K562 (cell line): Measurements from ENCODE around the gene TMEM121B. TPM values are rescaled to one million over a fixed set of nuclear protein-coding genes. Genes with fewer than 3 reads are reported as not detected.

Source experiments
- ATAC-seq: fragments of 200-7000 bp; cut with Tn5 transposase; 3 replicates; pipeline ENCODE4 v1.9.1; 2020; ENCODE audit warnings: moderate library complexity
- BruUV-seq: library from RNA; stranded (reverse); fragments of 400-500 nt; replicated peaks from 2 replicates; lab custom pipeline; 2021; lab: Mats Ljungman, UMichigan
- CTCF ChIA-PET: fragments of 300-600 bp; formaldehyde crosslinking; extraction: SDS; loops from one replicate; lab custom pipeline; 2021; ENCODE audit warnings: low intra/inter-chr PET ratio; lab: Yijun Ruan, JAX
- POLR2A ChIA-PET: fragments of 300-600, 350-650 bp; sonication (Branson Sonifier 250); formaldehyde crosslinking; extraction: SDS; loops from one replicate; lab custom pipeline; 2021; ENCODE audit warnings: antibody characterized with exemption, inconsistent platforms; lab: Yijun Ruan, JAX
- DNase-seq, 4 experiments: peaks; one replicate each; pipeline versions ENCODE4 v3.0.0 to v3.0.0-alpha.2; 2011 to 2018; ENCODE audit warnings: low spot score in 3 of 4, mixed read lengths in 3 of 4; ENCODE audit errors: extremely low read depth in 1 of 4
- FAIRE-seq: peaks from 2 replicates; lab custom pipeline; 2011; peaks lifted over from hg19 to GRCh38; lab: Jason Lieb, UNC
- H2AFZ ChIP-seq: 2 replicates; pipeline ENCODE4 v1.6.0; 2011; ENCODE audit warnings: low read depth, low read length, control low read depth, inconsistent platforms
- H3K27ac ChIP-seq: fragments of 200-600 bp; 3 replicates; pipeline ENCODE4 v1.8.0; 2011; ENCODE audit warnings: low read depth, mild to moderate bottlenecking, control low read depth, inconsistent platforms, low read length, moderate library complexity, mixed read lengths; ENCODE audit errors: extremely low read depth
- H3K27me3 ChIP-seq, 2 experiments: fragments of 300-600 bp in 1 of 2; 2 replicates in 1 of 2; 3 replicates in 1 of 2; pipeline versions ENCODE4 v1.6.0 to v1.8.0; 2011; ENCODE audit warnings: inconsistent platforms in 2 of 2, low read length in 2 of 2, mild to moderate bottlenecking in 1 of 2, mixed read lengths in 1 of 2, moderate library complexity in 1 of 2; ENCODE audit not compliant: control insufficient read depth in 2 of 2, insufficient read depth in 2 of 2
- H3K36me3 ChIP-seq: fragments of 300-600 bp; 3 replicates; pipeline ENCODE4 v1.8.0; 2011; ENCODE audit warnings: mild to moderate bottlenecking, low read length, inconsistent platforms; ENCODE audit not compliant: control insufficient read depth, insufficient read depth
- H3K4me1 ChIP-seq, 2 experiments: fragments of 200-600 bp in 1 of 2; replicated peaks in 1 of 2; 2 replicates in 1 of 2; 3 replicates in 1 of 2; pipeline versions ENCODE4 v1.5.1 to v1.8.0; 2011; ENCODE audit warnings: inconsistent platforms in 2 of 2, low read length in 2 of 2, mild to moderate bottlenecking in 1 of 2, mixed read lengths in 1 of 2, moderate library complexity in 1 of 2; ENCODE audit not compliant: control insufficient read depth in 2 of 2, insufficient read depth in 2 of 2
- H3K4me2 ChIP-seq: 2 replicates; pipeline ENCODE4 v1.6.1; 2011; ENCODE audit warnings: low read length, control low read depth, inconsistent platforms, mixed read lengths; ENCODE audit not compliant: insufficient read depth
- H3K4me3 ChIP-seq: fragments of 200-600 bp; sonication (generic), shearing (Covaris generic); 2 replicates; pipeline ENCODE4 v1.5.1; 2016; ENCODE audit warnings: control low read depth, inconsistent platforms
- H3K79me2 ChIP-seq: fragments of 200-600 bp; 3 replicates; pipeline ENCODE4 v1.8.0; 2011; ENCODE audit warnings: low read length, inconsistent platforms; ENCODE audit not compliant: control insufficient read depth, insufficient read depth
- H3K9ac ChIP-seq, 2 experiments: 2 replicates each; pipeline versions ENCODE4 v1.6.0 to v1.6.1; 2011; ENCODE audit warnings: low read depth in 2 of 2, low read length in 2 of 2, control low read depth in 1 of 2, inconsistent platforms in 1 of 2, mild to moderate bottlenecking in 1 of 2, mixed read lengths in 1 of 2; ENCODE audit not compliant: insufficient read depth in 1 of 2
- H3K9me1 ChIP-seq: one replicate; pipeline ENCODE4 v1.6.0; 2011; ENCODE audit warnings: inconsistent platforms, mild to moderate bottlenecking, low read length, moderate library complexity; ENCODE audit not compliant: control insufficient read depth, insufficient read depth
- H3K9me3 ChIP-seq: replicated peaks from 2 replicates; pipeline ENCODE4 v1.5.1; 2011; ENCODE audit warnings: low read depth, low read length, inconsistent platforms; ENCODE audit not compliant: control insufficient read depth, insufficient read depth
- H4K20me1 ChIP-seq: replicated peaks from 2 replicates; pipeline ENCODE4 v1.6.1; 2011; ENCODE audit warnings: low read length, inconsistent platforms, mixed read lengths; ENCODE audit not compliant: control insufficient read depth, insufficient read depth
- ETS1 ChIP-seq: conservative IDR thresholded peaks from 2 replicates; pipeline ENCODE4 v1.6.1; 2011; ENCODE audit warnings: low read depth, mild to moderate bottlenecking, low read length; ENCODE audit not compliant: control insufficient read depth
- HDAC8 ChIP-seq: fragments of 450-650 bp; IDR thresholded peaks from 2 replicates; pipeline ENCODE4 v1.6.1; 2016; ENCODE audit warnings: mild to moderate bottlenecking, missing genetic modification characterization, moderate library complexity, missing compliant biosample characterization
- KDM4B ChIP-seq, 2 experiments: fragments of 450-650 bp in 1 of 2; sonication (generic) in 1 of 2; IDR thresholded peaks; 2 replicates each; pipeline ENCODE4 v1.6.1; 2016 to 2017; ENCODE audit warnings: borderline replicate concordance in 2 of 2, antibody characterized with exemption in 1 of 2, low read depth in 1 of 2, mild to moderate bottlenecking in 1 of 2
- MEIS2 ChIP-seq: fragments of 450-650 bp; IDR thresholded peaks from 2 replicates; pipeline ENCODE4 v1.6.1; 2014; ENCODE audit warnings: mild to moderate bottlenecking; ENCODE audit not compliant: partially characterized antibody
- NFRKB ChIP-seq: fragments of 450-650 bp; IDR thresholded peaks from 2 replicates; pipeline ENCODE4 v1.6.1; 2016; ENCODE audit warnings: low read depth
- RAD51 ChIP-seq: fragments of 450-650 bp; IDR thresholded peaks from 2 replicates; pipeline ENCODE4 v1.7.1; 2016; ENCODE audit warnings: low read depth, mild to moderate bottlenecking, borderline replicate concordance
- TCF7L2 ChIP-seq: fragments of 150-350 bp; IDR thresholded peaks from 2 replicates; pipeline ENCODE4 v1.6.1; 2016; ENCODE audit warnings: low read depth, mild to moderate bottlenecking, low read length, moderate library complexity
- TFE3 ChIP-seq: fragments of 450-650 bp; formaldehyde crosslinking; IDR thresholded peaks from 2 replicates; pipeline ENCODE4 v1.4.0; 2020; ENCODE audit warnings: mild to moderate bottlenecking, mixed read lengths
- THAP12 ChIP-seq: fragments of 250-450 bp; sonication (Bioruptor Pico); IDR thresholded peaks from 2 replicates; pipeline ENCODE4 v1.9.0; 2021; ENCODE audit warnings: mild to moderate bottlenecking, inconsistent platforms
- USF2 ChIP-seq: sonication (generic); formaldehyde crosslinking; IDR thresholded peaks from 2 replicates; pipeline ENCODE4 v1.5.0; 2020; ENCODE audit warnings: missing genetic modification reagents
- ZNF766 ChIP-seq: fragments of 200-800 bp; sonication (Bioruptor generic); conservative IDR thresholded peaks from 2 replicates; pipeline ENCODE4 v1.6.1; 2016; ENCODE audit warnings: missing genetic modification characterization, missing compliant biosample characterization
- ZNF778 ChIP-seq: fragments of 450-650 bp; formaldehyde crosslinking; IDR thresholded peaks from 2 replicates; pipeline ENCODE4 v1.4.0; 2020; ENCODE audit warnings: mild to moderate bottlenecking, moderate library complexity
- WGBS: fragments of 100-300 bp; shearing (Covaris generic); methylation state at CpG from one replicate; pipeline ENCODE4 v1.1.6; 2016; ENCODE audit warnings: low coverage, mixed read lengths; ENCODE audit not compliant: insufficient coverage; ENCODE audit errors: missing lambda C conversion rate; 5-methylcytosine and 5-hydroxymethylcytosine counted together
- in situ Hi-C: fragments of 300-500 bp; cut with MboI; formaldehyde crosslinking; loops from 4 replicates; pipeline ENCODE4 v1.15.0; 2018; ENCODE audit warnings: inconsistent platforms, mixed read lengths
- intact Hi-C: fragments of 100-400 bp; cut with micrococcal nuclease; formaldehyde crosslinking; loops from 2 replicates; pipeline ENCODE4 v1.14.2; 2022
- polyA plus RNA-seq, 8 experiments: library from polyadenylated mRNA; depleted of rRNA in 4 of 8; stranded (reverse) in 5 of 8; unstranded in 3 of 8; fragments of >200 nt; fragmentation: Nextera tagmentation in 2 of 8; fragmentation: Illumina TruSeq in 1 of 8; extraction: Ambion mirVana in 2 of 8; extraction: Trizol in 1 of 8; gene quantifications; 2 replicates each; pipeline versions ENCODE4 v1.2.1 to v1.2.3, GENCODE V29; 2011 to 2014; ENCODE audit warnings: inconsistent platforms in 1 of 8, missing spikeins in 1 of 8
- total RNA-seq, 7 experiments: library from RNA; depleted of rRNA in 6 of 7; stranded (reverse); fragments of >200 nt in 6 of 7; fragmentation: Illumina TruSeq in 2 of 7; extraction: Trizol in 2 of 7; gene quantifications; 2 replicates each; pipeline versions ENCODE4 v1.2.1 to v1.2.3, GENCODE V29; 2011 to 2021; ENCODE audit warnings: low replicate concordance in 1 of 7

TMEM121B gene
- total and polyA plus RNA-seq, 9 of the 15 experiments (the other 6 are each of a cell fraction or from before 2014, with no cell fraction given): 0.03 to 0.07 (median 0.03) TPM; not detected in 6

GRCh38 chr22:17135153-17135760 lies 14.1 kb upstream of the TMEM121B start:
- 60% methylated on average over 15 of the region's 15 CpGs for WGBS

More at GRCh38 chr22:17135153-17135760, 14.1 kb upstream of the TMEM121B start:
- intact Hi-C loops: no loop called here
- Histone ChIP-seq H3K4me2 (no peak overlapping the region), H3K4me1 (no peaks in the 10 kb centered on the region), H3K9me3 (no peaks in the 10 kb centered on the region), H3K27ac (no peak overlapping the region), H3K4me3 (no peak overlapping the region), H4K20me1 (peaks cover 9% of the 10 kb centered on the region; the same call in 1 of the 2 replicates), H3K9ac (no peak overlapping the region; a peak in 1 of 4 replicates), H2AFZ (no peak overlapping the region), H3K79me2 (no peaks in the 10 kb centered on the region), H3K9me1 (no peaks in the 10 kb centered on the region), H3K36me3 (peaks cover 13% of the 10 kb centered on the region; the same call in 1 of the 3 replicates), H3K27me3 (peaks cover 11 to 13% of the 10 kb centered on the region in 2 experiments; a peak in 4 of 5 replicates)
- in situ Hi-C loops: no loop called here
- POLR2A ChIA-PET: interaction anchor here (0.5 to 0.7 kb wide), 2 partner anchors 8 to 36 kb away, joined by 3 to 4 read pairs; no protein-coding TSS in a partner anchor
- CTCF ChIA-PET: no interaction called here
- ATAC-seq: peak; percentile 26
- no TSS peak for BruUV-seq
- no peak for FAIRE-seq
- no peak for TF ChIP-seq HDAC8
- no peak for TF ChIP-seq KDM4B (IDR thresholded peaks at IDR 0.05; ENCODE audit: borderline replicate concordance in 2 of 2, low read depth in 1 of 2)
- no peak for TF ChIP-seq ETS1
- no peak for TF ChIP-seq MEIS2
- TF ChIP-seq USF2 (CRISPR knock-in tag): peak; percentile 41
- no peak for TF ChIP-seq ZNF778 (CRISPR knock-in tag)
- no peak for TF ChIP-seq NFRKB
- peak; percentile 46; the same call in 1 of the 2 replicates for TF ChIP-seq TFE3 (CRISPR knock-in tag)
- no peak for TF ChIP-seq THAP12 (CRISPR knock-in tag)
- no peak for TF ChIP-seq ZNF766 (CRISPR knock-in tag)
- TF ChIP-seq RAD51: peak; percentile 72
- no peak for TF ChIP-seq TCF7L2
- no peak for DNase-seq
